ENCODE results near the gene SDK2. TPM values are rescaled to one million over a fixed set of nuclear protein-coding genes. Genes with fewer than 3 reads are reported as not detected.

SDK2 gene
- total and polyA plus RNA-seq, 8 donors: 0.04 to 0.31 (median 0.17) TPM

GRCh38 chr17:73430848-73431247 is 213.4 kb downstream of the SDK2 start:
- H3K9me3 ChIP-seq: no peaks in the 10 kb centered on the region
- H3K36me3 ChIP-seq: no peaks in the 10 kb centered on the region
- intact Hi-C loops (cut with DNase I): loop anchor here in 2 of 3 donors (5.0 to 10.0 kb wide), 2 partner anchors 281 to 744 kb away; no protein-coding TSS in a partner anchor
- no peak for FAIRE-seq
- peak in 1 of 4 donors; percentile 41 for ATAC-seq
- no peak overlapping the region for H3K4me3 ChIP-seq
- no peaks in the 10 kb centered on the region for H3K4me1 ChIP-seq
- no peaks in the 10 kb centered on the region for H3K27me3 ChIP-seq
- DNase-seq: no peak
- TF ChIP-seq CTCF (IDR thresholded peaks at IDR 0.05): no peak
- 32 to 43% methylated on average over 8 of the region's 8 CpGs for WGBS, 2 donors
- H3K27ac ChIP-seq: no peak overlapping the region

- H3K4me1 ChIP-seq: no peaks in the 10 kb centered on the region
- no peaks in the 10 kb centered on the region for H3K9me3 ChIP-seq
- FAIRE-seq (no peak), ATAC-seq (no peak), DNase-seq (no peak)
- no peak overlapping the region for H3K27ac ChIP-seq
- WGBS, 2 donors: 45 to 69% methylated on average over 9 of the region's 9 CpGs
- TF ChIP-seq CTCF (IDR thresholded peaks at IDR 0.05): no peak
- intact Hi-C loops (cut with DNase I): loop anchor here in 2 of 3 donors (5.0 to 10.0 kb wide), 2 partner anchors 282 to 745 kb away; no protein-coding TSS in a partner anchor
- no peaks in the 10 kb centered on the region for H3K36me3 ChIP-seq
- H3K27me3 ChIP-seq: no peaks in the 10 kb centered on the region
- H3K4me3 ChIP-seq: no peak overlapping the region
Measured at GRCh38 chr17:73430165-73430680, 214.0 kb downstream of the SDK2 start.

- H3K27ac ChIP-seq: no peak overlapping the region
- no peak overlapping the region for H3K4me3 ChIP-seq
- H3K4me1 ChIP-seq: no peaks in the 10 kb centered on the region
- ATAC-seq: peak; percentile 89 to 98 (median 97)
- peak; percentile 86 to 96 (median 91) for TF ChIP-seq CTCF (IDR thresholded peaks at IDR 0.05)
- no peaks in the 10 kb centered on the region for H3K36me3 ChIP-seq
- FAIRE-seq: peak; percentile 47
- H3K9me3 ChIP-seq: no peaks in the 10 kb centered on the region
- peak; percentile 63 to 99 (median 86) for DNase-seq
- WGBS, 2 donors: 18 to 28% methylated on average over 14 of the region's 14 CpGs
- intact Hi-C loops (cut with DNase I): loop anchor here in 2 of 3 donors (5.0 to 10.0 kb wide), 3 partner anchors 283 to 745 kb away; no protein-coding TSS in a partner anchor
- H3K27me3 ChIP-seq: no peaks in the 10 kb centered on the region
Measured at GRCh38 chr17:73429440-73430164, 214.6 kb downstream of the SDK2 start.

- no peak overlapping the region for H3K4me3 ChIP-seq
- H3K27ac ChIP-seq: no peak overlapping the region
- TF ChIP-seq CTCF (IDR thresholded peaks at IDR 0.05): no peak
- intact Hi-C loops (cut with DNase I): loop anchor here in 1 of 3 donors (5.0 kb wide), 1 partner anchor 530 kb away; no protein-coding TSS in a partner anchor
- H3K36me3 ChIP-seq: no peaks in the 10 kb centered on the region
- H3K4me1 ChIP-seq: no peaks in the 10 kb centered on the region
- no peak for ATAC-seq
- no peak for DNase-seq
- no peaks in the 10 kb centered on the region for H3K27me3 ChIP-seq
- no peaks in the 10 kb centered on the region for H3K9me3 ChIP-seq
- FAIRE-seq: no peak
Measured at GRCh38 chr17:73427198-73427597, 217.0 kb downstream of the SDK2 start.

- no peak for TF ChIP-seq CTCF (IDR thresholded peaks at IDR 0.05)
- no peaks in the 10 kb centered on the region for H3K27me3 ChIP-seq
- DNase-seq (no peak), ATAC-seq (no peak), FAIRE-seq (no peak)
- H3K36me3 ChIP-seq: no peaks in the 10 kb centered on the region
- H3K4me3 ChIP-seq: no peak overlapping the region
- H3K4me1 ChIP-seq: no peaks in the 10 kb centered on the region
- H3K27ac ChIP-seq: no peak overlapping the region
- no peaks in the 10 kb centered on the region for H3K9me3 ChIP-seq
- intact Hi-C loops (cut with DNase I): no loop called here
- 58 to 62% methylated on average over 6 of the region's 6 CpGs for WGBS, 2 donors
Measured at GRCh38 chr17:73424571-73424970, 219.7 kb downstream of the SDK2 start.
